Hematopoietic multipotent progenitor cell treated with erythropoietin and hydrocortisone succinate and interleukin-3 and kit ligand, for 17 days (in vitro differentiated cells): Measurements from ENCODE around the gene PRAMEF13.
"Not testable (repeated sequence)": the region's sequence is repeated elsewhere in the genome, so short reads cannot be mapped to it uniquely, and the experiment has no call there.

ENCODE experiments used
- DNase-seq: peaks from one replicate; pipeline ENCODE4 v3.0.0-alpha.2; 2015; ENCODE audit warnings: low spot score

Gene PRAMEF13

GRCh38 chr1:13165531-13165930 is 35.7 kb downstream of the PRAMEF13 start, which contains the start of gene HNRNPCL4:
Gene HNRNPCL4 (minus strand): TSS chr1:13165631. CDS start chr1:13165467, 164 bp downstream.
- DNase-seq = not testable (repeated sequence)

- not testable (repeated sequence) for DNase-seq
These were observed 45.3 kb downstream of the PRAMEF13 start, which contains the start of gene PRAMEF26 for GRCh38 chr1:13155909-13156308. Gene PRAMEF26 (minus strand): TSS chr1:13156009. CDS start chr1:13153095, 2,914 bp downstream.
